HFFc6 (cell line): ENCODE data around the gene EVI2B. TPM values are rescaled to one million over a fixed set of nuclear protein-coding genes. Genes with fewer than 3 reads are reported as not detected.
A peak's percentile ranks its signal among the peaks of the same experiment; 100 is the strongest.

Source experiments
- DNase-seq: peaks from one replicate; pipeline ENCODE4 v3.0.0-alpha.2; 2018
- H3K27ac Mint-ChIP-seq: 2 replicates; pipeline ENCODE4 v1.8.0; 2020; ENCODE audit warnings: mild to moderate bottlenecking, mixed read lengths
- H3K27me3 Mint-ChIP-seq: 2 replicates; pipeline ENCODE4 v1.8.0; 2021; ENCODE audit warnings: mild to moderate bottlenecking, moderate library complexity, mixed read lengths; ENCODE audit not compliant: insufficient read depth
- H3K36me3 Mint-ChIP-seq: 2 replicates; pipeline ENCODE4 v1.8.0; 2021; ENCODE audit warnings: low read depth, mixed read lengths
- H3K4me1 Mint-ChIP-seq: 2 replicates; pipeline ENCODE4 v1.8.0; 2020; ENCODE audit warnings: low read depth, mixed read lengths
- H3K4me3 Mint-ChIP-seq: 2 replicates; pipeline ENCODE4 v1.8.0; 2020; ENCODE audit warnings: mild to moderate bottlenecking, moderate library complexity, mixed read lengths
- H3K9me3 Mint-ChIP-seq: 2 replicates; pipeline ENCODE4 v1.8.0; 2020; ENCODE audit warnings: mild to moderate bottlenecking, mixed read lengths
- CTCF ChIP-seq: fragments of 200-600 bp; sonication (generic); IDR thresholded peaks from 2 replicates; pipeline ENCODE4 v1.5.0; 2021; ENCODE audit warnings: antibody characterized with exemption, mild to moderate bottlenecking
- total RNA-seq, 6 experiments: library from RNA; stranded (reverse); fragmentation: NEBNext Ultra II Directional; extraction: Animal tissue kit (Norgen Biotek cat#: 25700); gene quantifications; 2 replicates in 1 of 6; 3 replicates in 5 of 6; pipeline ENCODE4 v1.2.3, GENCODE V29; 2021

The EVI2B gene
- total RNA-seq, 6 experiments from 2014 or later = 0.33 to 2.0 (median 1.5) TPM

GRCh38 chr17:31339906-31340661 lies 26.2 kb upstream of the EVI2B start:
- TF ChIP-seq CTCF = no peak
- H3K9me3 Mint-ChIP-seq = no peaks in the 10 kb centered on the region
- DNase-seq = peak; percentile 68
- peaks cover 31% of the 10 kb centered on the region for H3K36me3 Mint-ChIP-seq
- H3K27ac Mint-ChIP-seq = peak overlapping the region; percentile 77
- H3K4me3 Mint-ChIP-seq = peak overlapping the region; percentile 49
- H3K27me3 Mint-ChIP-seq = peaks cover 1% of the 10 kb centered on the region; the same call in 1 of the 2 replicates
- H3K4me1 Mint-ChIP-seq = peaks cover 26% of the 10 kb centered on the region

DNA sequence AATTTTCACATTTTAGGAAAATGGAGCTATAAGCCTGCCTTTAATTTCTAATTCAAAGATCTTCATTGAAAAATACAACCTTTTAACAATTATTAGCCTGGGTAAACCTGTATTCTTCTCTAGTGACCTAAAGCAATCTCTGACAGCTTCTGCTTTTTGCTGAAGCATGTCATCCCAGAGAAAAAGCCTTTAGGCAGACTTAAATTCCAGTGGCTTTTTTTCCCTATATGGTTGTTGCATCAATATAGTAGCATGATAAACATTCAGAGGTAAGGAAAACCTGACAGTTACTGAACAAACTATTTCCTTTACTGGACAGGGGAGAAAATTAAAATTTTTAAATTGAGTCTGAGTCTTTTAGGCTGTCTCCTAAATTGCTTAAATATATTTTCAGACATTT lies 15.4 kb upstream of the EVI2B start:
- peak; percentile 7 for DNase-seq
- Mint-ChIP-seq H3K4me3 (peak overlapping the region; percentile 41), H3K27me3 (peaks cover 3% of the 10 kb centered on the region), H3K9me3 (no peaks in the 10 kb centered on the region), H3K36me3 (peaks cover 47% of the 10 kb centered on the region), H3K4me1 (peaks cover 45% of the 10 kb centered on the region), H3K27ac (peak overlapping the region; percentile 81)
- no peak for TF ChIP-seq CTCF

- peaks cover 51% of the 10 kb centered on the region for H3K4me1 Mint-ChIP-seq
- H3K27ac Mint-ChIP-seq = peak overlapping the region; percentile 81
- H3K9me3 Mint-ChIP-seq = no peaks in the 10 kb centered on the region
- peak; percentile 49 for DNase-seq
- H3K36me3 Mint-ChIP-seq = peaks cover 52% of the 10 kb centered on the region
- peak overlapping the region; percentile 64 for H3K4me3 Mint-ChIP-seq
- peaks cover 3% of the 10 kb centered on the region for H3K27me3 Mint-ChIP-seq
- TF ChIP-seq CTCF = no peak
Observed at GRCh38 chr17:31328160-31328535, 14.3 kb upstream of the EVI2B start.

DNA sequence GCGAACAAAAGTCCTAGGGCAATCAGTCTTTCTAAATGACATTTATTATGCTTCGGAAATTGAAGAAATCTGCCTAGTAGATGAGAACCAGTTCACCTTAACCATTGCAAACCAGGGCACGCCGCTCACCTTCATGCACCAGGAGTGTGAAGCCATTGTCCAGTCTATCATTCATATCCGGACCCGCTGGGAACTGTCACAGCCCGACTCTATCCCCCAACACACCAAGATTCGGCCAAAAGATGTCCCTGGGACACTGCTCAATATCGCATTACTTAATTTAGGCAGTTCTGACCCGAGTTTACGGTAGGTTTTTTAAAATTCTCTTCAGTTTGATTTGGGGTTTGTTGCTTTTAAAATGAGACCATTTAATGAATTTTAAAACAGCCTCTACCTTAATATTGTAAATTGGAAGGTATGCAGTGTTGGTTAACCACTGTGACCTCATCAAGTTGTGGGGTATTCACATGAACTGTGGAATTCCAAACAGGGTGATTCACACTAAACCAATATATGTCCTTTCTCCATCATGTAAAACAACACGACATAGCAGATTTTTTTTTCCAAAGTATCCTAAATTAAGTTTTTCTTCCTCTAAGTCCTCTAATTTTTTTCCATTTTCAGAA lies 13.8 kb upstream of the EVI2B start:
- H3K4me3 Mint-ChIP-seq = peak overlapping the region; percentile 64
- peaks cover 52% of the 10 kb centered on the region for H3K36me3 Mint-ChIP-seq
- DNase-seq = peak; percentile 76
- peaks cover 3% of the 10 kb centered on the region for H3K27me3 Mint-ChIP-seq
- no peaks in the 10 kb centered on the region for H3K9me3 Mint-ChIP-seq
- H3K27ac Mint-ChIP-seq = peak overlapping the region; percentile 81
- no peak for TF ChIP-seq CTCF
- H3K4me1 Mint-ChIP-seq = peaks cover 51% of the 10 kb centered on the region

DNA sequence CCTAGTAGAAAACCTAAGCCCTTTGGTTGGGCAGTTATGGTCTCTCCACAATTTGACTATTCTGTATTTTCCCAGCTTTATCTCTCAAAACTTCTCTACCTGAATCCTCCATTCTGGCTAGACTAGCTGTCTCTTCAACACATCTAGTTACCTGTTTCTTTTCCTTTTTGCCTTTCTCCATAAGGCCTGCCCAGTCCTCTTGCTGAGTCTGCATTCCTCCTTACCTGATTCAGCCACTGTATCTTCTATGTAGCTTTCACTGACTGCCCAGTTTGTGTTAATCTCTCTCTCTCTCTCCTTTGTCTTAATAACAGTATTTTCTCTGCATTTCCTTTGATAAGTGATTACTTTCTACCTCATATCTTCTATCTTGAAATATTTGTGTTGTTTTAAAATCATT lies 9.7 kb upstream of the EVI2B start:
- peaks cover 45% of the 10 kb centered on the region for H3K36me3 Mint-ChIP-seq
- H3K4me1 Mint-ChIP-seq = peaks cover 50% of the 10 kb centered on the region
- H3K4me3 Mint-ChIP-seq = no peak overlapping the region
- H3K27me3 Mint-ChIP-seq = peaks cover 3% of the 10 kb centered on the region
- no peak for DNase-seq
- no peaks in the 10 kb centered on the region for H3K9me3 Mint-ChIP-seq
- TF ChIP-seq CTCF = no peak
- no peak overlapping the region for H3K27ac Mint-ChIP-seq
